ENCODE measurements around the gene GDPD5. TPM values are rescaled to one million over a fixed set of nuclear protein-coding genes. Genes with fewer than 3 reads are reported as not detected.

The GDPD5 gene
- polyA plus RNA-seq, 1 donor: 24.7 TPM

- DNase-seq (ENCODE audit: low read depth): no peak
Measured at GRCh38 chr11:75492181-75492820, 33.4 kb downstream of the GDPD5 start.

DNA sequence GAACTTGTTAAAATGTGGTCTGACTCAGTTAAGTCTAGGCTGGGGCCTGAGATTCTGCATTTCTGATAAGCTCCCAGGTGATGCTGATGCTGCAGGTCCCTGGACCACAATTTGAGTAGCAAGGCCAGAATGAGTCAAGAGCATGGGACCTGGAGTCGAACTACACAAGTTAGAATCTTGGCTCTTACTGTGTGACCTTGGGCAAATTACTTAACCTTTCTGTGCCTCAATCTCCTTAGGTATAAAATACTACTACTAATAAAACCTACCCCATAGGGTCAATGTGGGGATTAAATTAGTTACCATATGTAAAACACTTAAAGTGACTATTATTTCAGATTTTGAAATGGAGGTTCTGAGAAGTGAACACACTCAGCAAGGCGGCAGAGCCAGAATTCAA, 34.3 kb downstream of the GDPD5 start:
- no peak for DNase-seq (ENCODE audit: low read depth)

- DNase-seq (ENCODE audit: low read depth): no peak
Measured at GRCh38 chr11:75490221-75491181, 35.2 kb downstream of the GDPD5 start.

GRCh38 chr11:75487365-75487764, 38.4 kb downstream of the GDPD5 start:
- DNase-seq (ENCODE audit: low read depth): no peak

DNA sequence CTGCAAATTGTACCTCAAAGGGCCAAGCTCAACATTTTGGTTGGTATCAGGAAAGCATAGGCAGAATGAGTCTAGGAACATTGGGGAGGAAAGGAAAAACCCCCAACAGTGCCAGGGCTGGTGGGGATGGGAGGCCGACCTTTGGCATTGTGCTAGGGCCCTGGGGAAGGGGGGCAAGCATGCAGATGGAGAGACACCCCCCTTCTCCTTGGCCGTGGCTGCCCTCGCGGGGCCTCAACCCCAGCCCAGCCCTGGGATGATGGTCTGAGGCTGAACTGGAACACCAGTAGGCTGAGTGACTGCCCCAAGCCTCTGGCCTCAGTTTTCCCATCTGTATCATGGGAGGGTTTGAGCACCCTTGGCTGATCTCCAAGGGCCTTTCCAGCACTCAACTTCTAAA, 40.0 kb downstream of the GDPD5 start:
- DNase-seq (ENCODE audit: low read depth): no peak

- no peak for DNase-seq (ENCODE audit: low read depth)
Measured at GRCh38 chr11:75482931-75483469, 42.7 kb downstream of the GDPD5 start.

GRCh38 chr11:75481922-75482606, 43.7 kb downstream of the GDPD5 start:
- DNase-seq (ENCODE audit: low read depth): no peak

DNA sequence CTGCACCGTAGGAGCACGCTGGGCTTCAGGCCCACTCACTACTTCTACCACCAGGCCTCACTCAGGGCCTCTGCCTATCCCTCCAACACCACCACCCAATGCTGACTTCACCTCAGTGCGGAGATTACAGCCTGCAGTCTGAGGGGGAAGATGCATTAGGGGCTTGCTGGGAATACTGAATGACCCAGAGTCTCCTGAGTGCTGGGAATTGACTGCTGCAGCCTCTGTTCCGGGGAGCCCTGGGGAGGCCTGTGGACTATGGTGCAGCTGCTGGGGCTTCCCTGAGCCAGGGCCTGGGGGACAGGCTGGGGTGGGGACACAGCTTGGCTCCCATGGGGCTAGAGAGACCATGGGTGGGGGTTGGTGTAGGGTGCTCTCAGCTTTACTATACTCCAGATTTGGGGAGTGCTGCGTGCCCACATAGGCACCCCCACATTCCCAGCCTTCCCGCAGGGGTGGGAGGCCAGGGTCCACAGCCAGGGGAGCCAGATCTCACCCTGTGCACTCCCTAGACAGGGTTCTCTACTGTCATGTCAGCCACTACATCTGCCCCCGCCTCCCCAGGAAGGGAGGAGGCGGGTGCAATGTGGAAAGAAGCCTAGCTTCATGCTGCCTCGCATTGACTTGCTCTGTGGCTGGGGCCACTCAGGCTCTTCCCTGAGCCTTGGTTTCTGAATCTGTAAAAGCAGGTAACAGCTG, 44.4 kb downstream of the GDPD5 start:
- no peak for DNase-seq (ENCODE audit: low read depth)

DNA sequence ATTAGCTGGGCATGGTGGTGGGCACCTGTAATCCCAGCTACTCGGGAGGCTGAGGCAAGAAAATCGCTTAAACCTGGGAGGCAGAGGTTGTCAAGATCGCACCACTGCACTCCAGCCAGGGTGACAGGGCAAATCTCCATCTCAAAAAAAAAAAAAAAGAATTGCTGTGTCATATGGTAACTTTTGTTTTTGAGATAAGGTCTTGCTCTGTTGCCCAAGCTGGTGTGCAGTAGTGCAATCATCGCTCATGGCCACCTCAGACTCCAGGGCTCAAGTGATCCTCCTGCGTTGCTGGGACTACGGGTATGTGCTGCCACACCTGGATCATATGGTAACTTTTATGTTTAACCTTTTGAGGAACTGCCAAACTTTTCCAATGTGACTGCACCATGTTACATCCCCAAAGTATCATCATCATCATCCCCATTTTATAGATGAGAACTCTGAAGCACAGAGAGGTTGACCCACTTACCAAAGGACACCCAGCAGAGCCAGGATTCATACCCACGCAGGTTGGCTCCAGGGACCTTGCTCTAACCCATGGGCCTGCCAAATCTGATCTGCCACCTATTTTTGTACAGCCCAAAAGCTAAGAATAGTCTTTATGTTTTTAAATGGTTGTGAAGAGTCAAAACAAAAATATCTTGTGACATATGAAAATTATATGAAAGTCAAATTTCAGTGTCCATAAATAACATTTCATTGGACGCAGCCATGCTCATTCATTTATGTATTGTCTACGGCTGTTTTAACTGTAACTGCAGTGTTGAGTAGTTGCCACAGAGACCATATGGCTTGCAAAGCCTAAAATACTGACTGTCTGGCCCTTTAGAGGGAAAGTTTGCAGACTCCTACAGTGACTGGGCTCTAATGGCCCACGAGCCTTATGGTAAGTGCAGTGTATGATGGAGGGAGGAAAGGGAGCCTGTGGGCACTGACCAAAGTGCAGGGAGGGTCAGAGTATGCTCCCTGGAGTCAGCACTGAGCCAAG, 45.3 kb downstream of the GDPD5 start:
- no peak for DNase-seq (ENCODE audit: low read depth)

DNA sequence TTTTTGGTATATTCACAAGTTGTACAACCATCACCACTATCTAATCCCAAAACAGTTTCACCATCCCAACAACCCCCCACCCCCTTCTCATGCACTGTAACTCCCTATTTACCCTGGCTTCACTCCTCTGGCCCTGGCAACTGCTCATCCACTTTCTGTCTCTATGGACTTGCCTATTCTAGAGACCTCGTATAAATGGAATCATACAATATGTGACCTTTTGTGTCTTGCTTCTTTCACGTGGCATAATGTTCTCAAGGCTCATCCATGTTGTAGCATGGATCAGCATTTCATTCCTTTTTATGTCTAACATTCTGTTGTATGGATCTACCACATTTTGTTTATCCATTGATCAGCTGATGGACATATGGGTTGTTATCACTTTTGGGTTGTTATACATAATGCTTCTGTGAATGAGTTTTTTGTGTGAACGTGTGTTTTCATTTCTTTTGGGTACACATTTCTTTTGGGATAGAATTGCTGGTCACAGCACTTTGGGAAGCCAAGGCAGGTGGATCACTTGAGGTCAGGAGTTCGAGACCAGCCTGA, 46.1 kb downstream of the GDPD5 start:
- DNase-seq (ENCODE audit: low read depth): no peak

DNA sequence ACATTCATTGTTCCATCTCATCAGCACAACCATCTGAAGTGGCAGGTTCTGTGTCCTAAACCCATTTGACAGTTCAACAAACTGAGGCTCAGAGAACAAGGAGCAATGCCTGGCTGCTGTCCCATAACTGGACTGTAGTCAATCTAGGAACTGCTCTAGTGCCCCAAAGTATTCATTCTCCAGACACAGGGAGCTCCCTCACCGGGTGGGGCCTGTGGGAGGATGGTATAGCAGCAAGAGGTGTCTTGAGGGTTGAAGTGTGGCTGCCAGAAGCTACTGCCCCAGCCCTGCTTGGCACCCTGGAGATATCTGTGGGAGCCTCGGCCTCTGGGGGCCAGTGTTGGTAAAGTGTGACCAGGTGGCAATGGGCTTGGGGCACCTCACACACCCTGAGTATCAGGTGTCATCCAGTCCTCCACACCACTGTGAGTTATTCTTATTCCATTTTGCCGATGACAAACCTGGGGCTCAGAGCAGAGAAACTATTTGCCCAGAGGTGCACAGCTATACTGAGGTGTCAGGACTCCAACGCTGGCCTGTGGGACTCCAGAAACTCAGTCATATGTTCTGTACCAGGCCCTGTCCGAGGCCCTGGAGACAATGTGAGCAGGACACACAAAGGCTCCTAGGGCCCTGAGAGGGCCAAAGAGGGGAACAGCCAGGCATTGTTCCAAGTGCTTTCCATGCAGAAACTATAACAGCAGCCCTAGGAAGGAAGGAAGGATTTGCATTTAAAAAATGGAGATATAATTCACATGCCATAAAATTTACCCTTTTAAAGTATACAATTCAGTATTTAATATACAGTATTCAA, 46.8 kb downstream of the GDPD5 start:
- DNase-seq (ENCODE audit: low read depth): no peak

- DNase-seq (ENCODE audit: low read depth): no peak
Measured at GRCh38 chr11:75477614-75477935, 48.2 kb downstream of the GDPD5 start.

DNA sequence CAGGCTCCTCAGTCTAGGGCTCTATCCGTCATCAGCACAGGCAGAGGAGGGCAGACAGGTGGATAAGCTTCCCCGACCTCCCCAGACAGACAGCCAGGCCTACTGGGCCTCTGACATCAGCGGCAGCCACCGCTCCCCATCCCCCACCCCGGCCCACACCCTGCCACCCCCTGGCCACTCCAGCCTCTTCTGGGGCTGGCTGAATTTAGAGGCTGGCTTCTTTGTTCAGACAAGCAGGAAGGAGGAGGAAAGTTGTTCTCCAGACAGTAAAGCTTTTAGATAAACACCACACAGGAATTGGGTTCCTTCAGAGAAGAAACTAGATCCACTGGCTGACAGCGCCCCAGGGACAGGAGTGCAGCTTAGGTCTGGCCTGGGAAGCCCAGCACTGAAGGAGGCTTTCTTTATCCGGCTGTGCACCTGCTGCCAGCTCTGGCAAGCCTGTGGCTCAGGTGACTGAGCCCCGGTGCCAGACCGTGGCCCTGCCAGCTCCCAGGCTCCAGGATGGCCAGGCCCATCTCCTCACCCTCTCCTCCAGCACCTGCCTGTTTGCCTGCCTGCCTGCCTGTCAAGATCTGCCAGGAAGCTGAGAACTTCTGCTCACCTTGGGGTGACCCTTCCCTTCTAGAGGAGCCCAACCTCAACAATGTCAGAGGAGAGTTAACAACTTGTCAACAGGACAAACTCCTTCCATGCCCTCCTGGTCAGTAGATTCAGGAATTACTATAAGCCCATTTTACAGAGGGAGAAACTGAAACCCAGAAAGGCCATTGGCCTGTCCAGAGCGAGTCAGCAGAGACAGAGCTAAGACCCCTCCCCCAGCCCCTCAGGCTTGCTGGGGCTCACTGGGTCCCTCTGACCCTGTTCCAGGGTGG, 48.8 kb downstream of the GDPD5 start:
- no peak for DNase-seq (ENCODE audit: low read depth)

DNA sequence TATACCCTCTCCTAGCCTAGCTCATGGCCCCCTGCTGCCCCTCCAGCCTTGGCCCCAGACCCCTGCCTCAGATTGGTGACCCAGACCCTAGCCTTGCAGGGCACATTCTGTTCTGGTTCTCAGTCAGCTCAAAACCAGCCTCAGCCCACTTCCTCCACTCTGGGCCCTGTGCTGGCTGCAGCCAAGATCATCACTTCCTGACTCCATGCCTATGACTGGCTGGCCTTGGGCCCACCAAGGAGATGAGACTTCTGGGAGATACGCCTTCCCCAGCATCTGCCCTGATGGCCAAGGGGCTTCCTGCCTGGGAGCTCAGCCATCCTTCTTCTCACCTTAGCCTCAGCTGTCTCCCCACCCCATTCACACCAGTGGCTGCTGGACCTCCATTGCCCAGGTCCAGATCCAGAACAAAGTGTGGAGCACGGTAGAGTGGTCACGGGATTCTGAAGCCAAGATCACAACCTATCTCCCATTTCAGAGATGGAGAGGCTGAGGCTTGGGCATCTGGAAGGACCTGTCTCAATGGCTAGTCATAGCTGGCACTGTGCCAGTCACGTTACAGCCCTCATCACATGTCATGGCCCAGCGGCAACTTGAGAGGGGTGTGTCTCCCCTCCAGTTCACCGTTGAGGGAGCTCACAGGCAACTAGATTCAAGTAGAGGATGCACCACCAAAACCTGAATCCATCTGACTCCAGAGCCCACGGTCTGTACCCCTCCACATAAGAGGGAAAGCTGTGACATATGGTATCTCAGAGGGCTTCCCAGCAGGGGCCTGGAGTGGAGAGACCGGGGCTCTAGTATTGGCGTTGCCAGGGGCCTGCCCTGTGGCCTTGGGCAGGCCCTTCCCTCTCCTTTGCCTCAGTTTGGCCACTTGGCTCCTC, 49.7 kb downstream of the GDPD5 start:
- DNase-seq (ENCODE audit: low read depth): no peak

GRCh38 chr11:75474878-75475766, 50.6 kb downstream of the GDPD5 start:
- no peak for DNase-seq (ENCODE audit: low read depth)

GRCh38 chr11:75474240-75474639, 51.5 kb downstream of the GDPD5 start:
- DNase-seq (ENCODE audit: low read depth): no peak
